Bronchus fibroblast of lung (primary cell): ENCODE measurements around the gene C4orf36. TPM values are rescaled to one million over a fixed set of nuclear protein-coding genes. Genes with fewer than 3 reads are reported as not detected.

Source experiments
- total RNA-seq: library from RNA; depleted of rRNA; stranded (reverse); fragments of >200 nt; gene quantifications from 2 replicates; pipeline ENCODE4 v1.2.3, GENCODE V29; 2015

C4orf36 gene
- total RNA-seq: 2.4 and 2.7 TPM in 2 replicates

GRCh38 chr4:86891762-86892635 is at the start of gene C4orf36:
C4orf36 (minus strand) TSS chr4:86892422; CDS start chr4:86891520, 902 bp downstream.

DNA sequence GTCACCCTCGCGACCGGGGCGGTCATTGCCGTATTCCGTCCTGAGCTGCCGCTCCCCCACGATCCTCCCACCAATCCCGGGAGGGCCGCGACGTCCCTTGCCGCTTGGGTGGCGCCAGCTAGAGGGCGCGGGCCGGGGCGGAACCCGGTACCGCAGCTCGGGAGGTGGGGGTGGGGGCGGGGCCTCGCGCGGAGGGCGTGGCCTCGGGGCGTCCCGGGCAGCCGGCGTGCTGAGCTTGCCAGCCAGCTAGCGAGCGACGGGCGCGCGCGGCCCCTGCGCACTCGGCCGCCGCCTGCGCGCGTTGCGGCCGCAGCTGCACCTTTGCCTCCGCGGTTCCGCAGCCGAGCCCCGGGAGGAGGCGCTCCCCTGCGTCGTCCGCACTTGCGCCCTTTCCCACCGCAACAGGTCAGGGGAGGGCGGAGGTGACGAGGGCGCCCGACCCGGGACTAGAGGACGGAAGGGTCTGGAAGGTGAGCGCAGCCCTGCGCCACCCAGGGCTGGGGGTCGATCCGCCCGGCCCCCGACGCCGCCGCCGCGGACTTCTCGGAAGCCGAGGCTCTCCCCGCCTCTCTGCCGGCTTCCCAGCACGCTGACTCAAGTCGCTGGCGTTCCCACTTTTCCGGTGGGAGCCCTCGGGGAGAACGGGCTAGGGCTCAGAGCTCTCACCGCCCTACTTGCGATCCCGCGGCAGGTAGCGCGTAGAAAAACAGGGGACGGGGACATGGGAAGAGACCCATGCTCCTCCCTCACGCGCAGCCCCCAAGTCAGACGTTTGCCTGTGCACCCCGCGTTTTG is 42.7 kb upstream of the C4orf36 start, which contains the start of gene AFF1:
Gene AFF1, plus strand, starts transcription at position 241 of the 795 bp plus-strand sequence. CDS start 13,523 bp downstream, outside the sequence.

GRCh38 chr4:86848732-86849619 is 43.2 kb downstream of the C4orf36 start, which contains the start of gene SLC10A6:
SLC10A6 (minus strand) TSS chr4:86849384; CDS start chr4:86849115, 269 bp downstream.

Other genes with a start within 250 kb of the C4orf36 start
- gene SLC10A6, start 43.0 kb downstream of the C4orf36 start, total RNA-seq: 0.15 TPM in 1 of 2 replicates, not detected in the other
- 7.9 and 9.7 TPM in 2 replicates for gene AFF1, start 42.6 kb upstream of the C4orf36 start, total RNA-seq